ENCODE data around the gene DCD. TPM values are rescaled to one million over a fixed set of nuclear protein-coding genes. Genes with fewer than 3 reads are reported as not detected.

DCD gene
- total RNA-seq, 6 donors from 2014 or later = not detected

DNA sequence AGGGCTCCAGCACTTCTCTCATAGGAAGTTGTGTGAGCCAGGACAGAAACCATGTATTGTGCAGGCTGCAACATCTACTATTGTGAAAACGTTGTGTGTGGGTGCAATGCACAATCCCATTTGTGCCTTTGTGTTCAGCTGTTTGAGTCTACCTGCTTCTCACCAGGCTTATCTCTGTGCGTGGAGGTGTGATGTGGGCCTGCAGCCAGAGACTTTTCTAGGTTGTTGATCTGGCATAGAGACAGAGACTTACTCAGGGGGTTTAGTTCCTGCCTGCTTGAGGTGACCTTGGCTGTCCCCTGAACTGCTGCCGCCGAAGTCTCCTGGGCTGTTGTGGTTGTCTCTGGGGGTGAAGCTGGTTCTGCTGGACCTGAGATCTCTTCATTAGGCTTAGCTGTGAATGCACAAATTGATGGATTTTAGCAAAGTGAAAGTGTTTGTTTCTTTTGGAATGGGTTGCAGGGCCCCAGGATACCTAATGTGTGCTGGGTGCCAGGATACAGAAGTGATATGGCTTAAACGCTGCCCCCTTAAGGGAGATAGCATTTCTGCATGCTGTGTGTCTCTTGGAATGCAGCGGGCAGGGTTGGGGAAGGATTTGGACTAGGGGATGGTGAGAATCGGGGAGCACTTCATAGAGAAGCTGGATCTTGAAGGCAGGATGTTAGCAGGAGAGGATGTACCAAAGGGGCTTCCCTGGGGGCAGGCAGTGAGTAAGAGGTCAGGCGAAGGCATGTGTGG lies 16.0 kb downstream of the DCD start:
- 62 to 71% methylated on average over 7 to 8 of the region's 8 CpGs for WGBS, 2 donors
- Histone ChIP-seq H3K4me3 (no peak overlapping the region), H3K4me1 (no peaks in the 10 kb centered on the region), H3K36me3 (no peaks in the 10 kb centered on the region), H3K9me3 (peaks cover 0 to 11% (median 4%) of the 10 kb centered on the region in 4 donors), H3K27me3 (no peaks in the 10 kb centered on the region), H3K27ac (no peak overlapping the region)
- ATAC-seq (ENCODE audit: low FRiP score in 2 of 2) = no peak
- TF ChIP-seq EP300 (IDR thresholded peaks at IDR 0.05) = no peak
- TF ChIP-seq POLR2AphosphoS5 (IDR thresholded peaks at IDR 0.05) = no peak
- TF ChIP-seq POLR2A (IDR thresholded peaks at IDR 0.05) = no peak
- TF ChIP-seq, protein P1, sequence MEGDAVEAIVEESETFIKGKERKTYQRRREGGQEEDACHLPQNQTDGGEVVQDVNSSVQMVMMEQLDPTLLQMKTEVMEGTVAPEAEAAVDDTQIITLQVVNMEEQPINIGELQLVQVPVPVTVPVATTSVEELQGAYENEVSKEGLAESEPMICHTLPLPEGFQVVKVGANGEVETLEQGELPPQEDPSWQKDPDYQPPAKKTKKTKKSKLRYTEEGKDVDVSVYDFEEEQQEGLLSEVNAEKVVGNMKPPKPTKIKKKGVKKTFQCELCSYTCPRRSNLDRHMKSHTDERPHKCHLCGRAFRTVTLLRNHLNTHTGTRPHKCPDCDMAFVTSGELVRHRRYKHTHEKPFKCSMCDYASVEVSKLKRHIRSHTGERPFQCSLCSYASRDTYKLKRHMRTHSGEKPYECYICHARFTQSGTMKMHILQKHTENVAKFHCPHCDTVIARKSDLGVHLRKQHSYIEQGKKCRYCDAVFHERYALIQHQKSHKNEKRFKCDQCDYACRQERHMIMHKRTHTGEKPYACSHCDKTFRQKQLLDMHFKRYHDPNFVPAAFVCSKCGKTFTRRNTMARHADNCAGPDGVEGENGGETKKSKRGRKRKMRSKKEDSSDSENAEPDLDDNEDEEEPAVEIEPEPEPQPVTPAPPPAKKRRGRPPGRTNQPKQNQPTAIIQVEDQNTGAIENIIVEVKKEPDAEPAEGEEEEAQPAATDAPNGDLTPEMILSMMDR (IDR thresholded peaks at IDR 0.05) = no peak
- no peak for DNase-seq

DNA sequence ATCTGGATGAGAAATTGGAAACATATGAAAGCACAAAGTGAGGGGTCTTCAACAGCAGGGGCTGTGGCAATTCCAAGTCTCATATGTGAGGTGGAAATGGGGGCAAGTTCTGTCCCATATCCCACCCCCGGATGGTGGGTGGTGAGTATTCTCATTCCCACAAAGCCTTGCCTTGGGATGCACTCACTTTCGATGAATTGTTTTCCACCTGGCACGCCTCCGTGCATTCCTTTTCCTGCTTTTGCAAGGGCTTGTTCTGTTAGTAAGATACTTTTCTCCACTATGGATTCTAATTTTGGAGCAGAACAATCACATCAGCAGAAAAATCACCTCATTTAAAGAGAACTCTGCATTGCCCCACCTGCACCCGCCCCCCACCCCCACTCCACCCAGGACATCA lies 16.6 kb downstream of the DCD start:
- DNase-seq = no peak
- Histone ChIP-seq H3K27me3 (no peaks in the 10 kb centered on the region), H3K36me3 (no peaks in the 10 kb centered on the region), H3K4me1 (no peaks in the 10 kb centered on the region), H3K4me3 (no peak overlapping the region), H3K9me3 (peaks cover 0 to 11% (median 4%) of the 10 kb centered on the region in 4 donors), H3K27ac (no peak overlapping the region)
- WGBS, 2 donors = 76 to 82% methylated on average over 5 of the region's 5 CpGs
- ATAC-seq (ENCODE audit: low FRiP score in 2 of 2) = no peak
- TF ChIP-seq POLR2AphosphoS5 (IDR thresholded peaks at IDR 0.05) = no peak

DNA sequence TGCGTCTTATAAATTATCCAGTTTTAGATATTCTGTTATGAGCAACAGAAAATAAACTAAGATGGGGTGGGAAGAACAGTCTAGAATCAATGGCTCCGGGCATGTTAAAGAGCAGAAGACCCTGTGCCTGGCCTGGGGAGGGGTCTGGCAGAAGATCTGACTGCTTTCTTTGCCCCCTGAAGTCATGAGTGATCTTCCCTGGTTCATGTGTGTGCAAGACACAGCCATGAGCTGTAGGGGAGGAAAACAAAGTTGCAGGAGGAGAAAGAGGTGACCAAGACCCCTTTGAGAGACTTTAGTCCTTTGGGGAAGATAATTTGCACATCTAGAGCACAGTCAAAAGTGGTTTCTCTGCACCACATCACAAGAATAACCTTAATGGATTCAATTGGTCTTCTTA lies 18.2 kb downstream of the DCD start:
- H3K27ac ChIP-seq = no peak overlapping the region
- 94% methylated on average over 2 of the region's 2 CpGs for WGBS, 2 donors
- no peak for DNase-seq
- no peak for ATAC-seq (ENCODE audit: low FRiP score in 2 of 2)
- H3K4me1 ChIP-seq = no peaks in the 10 kb centered on the region
- TF ChIP-seq, protein P1 (IDR thresholded peaks at IDR 0.05) = no peak
- TF ChIP-seq POLR2A (IDR thresholded peaks at IDR 0.05) (no peak), EP300 (IDR thresholded peaks at IDR 0.05) (no peak), POLR2AphosphoS5 (IDR thresholded peaks at IDR 0.05) (no peak)
- no peaks in the 10 kb centered on the region for H3K27me3 ChIP-seq
- peaks cover 0 to 11% (median 4%) of the 10 kb centered on the region in 4 donors for H3K9me3 ChIP-seq
- no peaks in the 10 kb centered on the region for H3K36me3 ChIP-seq
- H3K4me3 ChIP-seq = no peak overlapping the region

DNA sequence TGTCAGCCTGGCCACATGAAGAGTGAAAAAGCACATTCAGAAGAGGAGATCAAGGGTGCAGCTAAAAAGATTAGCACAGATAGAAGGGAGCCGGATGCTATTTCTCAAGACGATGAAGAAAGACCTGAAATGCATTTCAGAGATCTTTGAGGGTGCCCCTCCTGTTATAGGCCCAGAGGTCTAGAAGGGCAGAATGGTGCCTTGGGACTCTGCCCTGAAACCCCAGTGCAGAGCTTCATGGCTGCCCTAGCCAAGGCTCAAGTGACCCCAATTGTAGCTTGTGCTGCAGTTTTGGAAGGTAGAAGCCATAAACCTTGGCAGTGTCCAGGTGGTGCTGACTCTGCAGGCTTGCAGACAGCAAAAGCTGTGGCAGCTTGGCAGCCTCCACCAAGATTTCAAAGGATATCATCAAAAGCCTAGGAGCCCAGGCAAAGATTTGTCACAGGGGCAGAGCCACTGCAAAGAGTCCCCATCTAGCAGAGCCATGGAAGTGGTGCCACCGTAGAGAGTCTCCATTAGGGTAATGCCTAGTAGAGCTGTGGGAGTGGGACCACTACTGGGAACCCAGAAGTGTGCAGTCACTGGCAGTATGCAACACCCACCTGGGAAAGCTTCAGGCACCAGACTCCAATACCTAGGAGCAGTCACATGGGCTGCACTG lies 19.8 kb downstream of the DCD start:
- Histone ChIP-seq H3K27me3 (no peaks in the 10 kb centered on the region), H3K27ac (no peak overlapping the region), H3K36me3 (no peaks in the 10 kb centered on the region), H3K4me1 (no peaks in the 10 kb centered on the region), H3K4me3 (no peak overlapping the region), H3K9me3 (peaks cover 0 to 11% (median 4%) of the 10 kb centered on the region in 4 donors)
- 93 to 97% methylated on average over 2 to 3 of the region's 3 CpGs for WGBS, 2 donors
- DNase-seq (no peak), ATAC-seq (ENCODE audit: low FRiP score in 2 of 2) (no peak)
- TF ChIP-seq POLR2A (IDR thresholded peaks at IDR 0.05) = no peak

DNA sequence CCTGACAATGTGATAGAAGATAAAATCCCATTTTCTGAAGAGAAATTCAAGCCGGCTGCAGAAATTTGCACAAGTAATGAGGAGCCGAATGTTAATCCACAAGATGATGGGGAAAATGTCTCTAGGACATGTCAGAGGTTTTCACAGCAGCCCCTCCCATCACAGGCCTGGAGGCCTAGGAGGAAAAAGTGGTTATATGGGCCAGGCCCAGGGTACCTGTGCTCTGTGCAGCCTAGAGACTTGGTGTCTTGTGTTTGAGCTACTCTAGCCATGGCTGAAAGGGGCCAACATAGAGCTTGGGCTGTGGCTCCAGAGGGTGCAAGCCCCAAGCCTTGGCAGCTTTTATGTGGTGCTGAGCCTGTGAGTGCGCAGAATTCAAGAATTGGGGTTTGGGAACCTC lies 20.9 kb downstream of the DCD start:
- Histone ChIP-seq H3K4me3 (no peak overlapping the region), H3K36me3 (no peaks in the 10 kb centered on the region), H3K27me3 (no peaks in the 10 kb centered on the region), H3K4me1 (no peaks in the 10 kb centered on the region), H3K27ac (no peak overlapping the region), H3K9me3 (peaks cover 0 to 11% (median 4%) of the 10 kb centered on the region in 4 donors)
- ATAC-seq (ENCODE audit: low FRiP score in 2 of 2) (no peak), DNase-seq (no peak)
- no peak for TF ChIP-seq EP300 (IDR thresholded peaks at IDR 0.05)
- TF ChIP-seq POLR2AphosphoS5 (IDR thresholded peaks at IDR 0.05) = no peak
- TF ChIP-seq POLR2A (IDR thresholded peaks at IDR 0.05) = no peak
- TF ChIP-seq, protein P1 (IDR thresholded peaks at IDR 0.05) = no peak
- 83 to 85% methylated on average over 3 of the region's 3 CpGs for WGBS, 2 donors

Data from upper lobe of left lung (tissue), 6 donors.